ENCODE measurements around the gene GTF2F2. TPM values are rescaled to one million over a fixed set of nuclear protein-coding genes. Genes with fewer than 3 reads are reported as not detected.

Gene GTF2F2
- polyA plus RNA-seq, 1 donor (not counting 4 experiments of a cell fraction or from before 2014, with no cell fraction given), result 55.5 TPM

DNA sequence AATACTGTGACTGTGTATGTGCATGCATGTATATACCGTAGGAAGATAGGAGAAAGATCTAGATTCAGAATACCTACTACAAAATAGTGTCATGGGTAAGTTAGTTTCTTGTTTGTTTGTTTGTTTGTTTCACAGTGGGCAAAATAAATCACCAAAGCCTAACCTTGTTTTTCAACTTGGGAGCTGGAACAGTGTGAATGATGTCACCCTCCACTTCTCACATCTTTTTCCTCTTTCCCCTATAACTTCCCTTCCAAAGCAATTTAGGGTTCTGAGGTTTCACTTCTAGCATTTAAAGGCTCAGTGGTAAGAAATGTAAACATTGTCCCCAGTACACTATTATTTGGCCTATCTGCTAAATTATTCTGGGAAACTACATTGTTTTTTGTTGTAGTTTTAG is 75.1 kb downstream of the GTF2F2 start:
- Histone ChIP-seq H3K36me3 (ENCODE audit: control insufficient read depth in 2 of 2, extremely low read depth in 1 of 2, insufficient read depth in 2 of 2, low read length in 2 of 2) (peaks cover 1 to 5% of the 10 kb centered on the region in 2 experiments), H3K79me2 (ENCODE audit: control insufficient read depth, insufficient read depth, low read length) (peaks cover 36% of the 10 kb centered on the region), H3K4me1 (ENCODE audit: control insufficient read depth, extremely low read depth, insufficient read depth, low read length) (peaks cover 41% of the 10 kb centered on the region), H3K9me3 (ENCODE audit: control insufficient read depth, low read depth, low read length) (no peaks in the 10 kb centered on the region), H2AFZ (ENCODE audit: control insufficient read depth, low read length) (no peak overlapping the region), H4K20me1 (ENCODE audit: control insufficient read depth, extremely low read depth, insufficient read depth, low read length) (no peaks in the 10 kb centered on the region), H3K27ac (ENCODE audit: control insufficient read depth, insufficient read depth, low read length) (peak overlapping the region; percentile 60), H3K9me1 (ENCODE audit: control insufficient read depth, extremely low read depth, insufficient read depth, low read length) (no peaks in the 10 kb centered on the region), H3K4me3 (ENCODE audit: control insufficient read depth in 2 of 3, extremely low read depth in 1 of 3, insufficient read depth in 2 of 3, low read depth in 1 of 3, low read length in 3 of 3) (no peak overlapping the region), H3K27me3 (ENCODE audit: control insufficient read depth, extremely low read depth, insufficient read depth, low read length) (no peaks in the 10 kb centered on the region), H3K4me2 (ENCODE audit: control insufficient read depth, extremely low read depth, insufficient read depth, low read depth, low read length) (no peak overlapping the region), H3K9ac (ENCODE audit: control insufficient read depth, extremely low read depth, insufficient read depth, low read length) (no peak overlapping the region)
- FAIRE-seq (peak; percentile 60), DNase-seq (ENCODE audit: low read depth, low spot score) (no peak)
- dilution Hi-C loops (cut with MboI; ENCODE audit: extremely low pct_ligation_motif_present, low sequenced_read_pairs), result no loop called here
- TF ChIP-seq, protein P1, sequence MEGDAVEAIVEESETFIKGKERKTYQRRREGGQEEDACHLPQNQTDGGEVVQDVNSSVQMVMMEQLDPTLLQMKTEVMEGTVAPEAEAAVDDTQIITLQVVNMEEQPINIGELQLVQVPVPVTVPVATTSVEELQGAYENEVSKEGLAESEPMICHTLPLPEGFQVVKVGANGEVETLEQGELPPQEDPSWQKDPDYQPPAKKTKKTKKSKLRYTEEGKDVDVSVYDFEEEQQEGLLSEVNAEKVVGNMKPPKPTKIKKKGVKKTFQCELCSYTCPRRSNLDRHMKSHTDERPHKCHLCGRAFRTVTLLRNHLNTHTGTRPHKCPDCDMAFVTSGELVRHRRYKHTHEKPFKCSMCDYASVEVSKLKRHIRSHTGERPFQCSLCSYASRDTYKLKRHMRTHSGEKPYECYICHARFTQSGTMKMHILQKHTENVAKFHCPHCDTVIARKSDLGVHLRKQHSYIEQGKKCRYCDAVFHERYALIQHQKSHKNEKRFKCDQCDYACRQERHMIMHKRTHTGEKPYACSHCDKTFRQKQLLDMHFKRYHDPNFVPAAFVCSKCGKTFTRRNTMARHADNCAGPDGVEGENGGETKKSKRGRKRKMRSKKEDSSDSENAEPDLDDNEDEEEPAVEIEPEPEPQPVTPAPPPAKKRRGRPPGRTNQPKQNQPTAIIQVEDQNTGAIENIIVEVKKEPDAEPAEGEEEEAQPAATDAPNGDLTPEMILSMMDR (optimal IDR thresholded peaks at IDR 0.05 in 1 of 3, IDR thresholded peaks at IDR 0.05 in 1 of 3, conservative IDR thresholded peaks at IDR 0.05 in 1 of 3; ENCODE audit: extremely low read depth in 1 of 3, insufficient read depth in 2 of 3, low read length in 3 of 3), result no peak
- no peak for TF ChIP-seq EZH2 (IDR thresholded peaks at IDR 0.05; ENCODE audit: low read length)

DNA sequence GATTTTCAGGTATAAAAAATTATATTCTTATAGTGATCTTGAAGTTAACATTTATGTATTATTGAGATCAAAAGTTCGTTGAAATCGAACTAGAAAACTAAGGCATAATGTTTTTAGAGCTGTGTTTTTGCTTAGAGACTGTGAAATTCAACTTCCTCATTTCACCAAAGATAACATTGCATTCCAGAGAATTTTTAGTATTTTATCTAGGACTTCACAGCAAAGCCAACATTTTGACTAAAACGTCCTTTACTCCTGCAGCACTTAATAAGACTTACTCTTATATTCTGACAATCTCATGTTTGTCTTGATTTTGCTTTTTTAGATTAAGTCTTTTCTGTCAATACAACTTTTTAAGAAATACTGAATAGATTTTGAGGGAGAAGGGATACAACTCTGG is 75.8 kb downstream of the GTF2F2 start:
- no peak for DNase-seq (ENCODE audit: low read depth, low spot score)
- Histone ChIP-seq H3K27me3 (ENCODE audit: control insufficient read depth, extremely low read depth, insufficient read depth, low read length) (no peaks in the 10 kb centered on the region), H4K20me1 (ENCODE audit: control insufficient read depth, extremely low read depth, insufficient read depth, low read length) (no peaks in the 10 kb centered on the region), H3K9ac (ENCODE audit: control insufficient read depth, extremely low read depth, insufficient read depth, low read length) (no peak overlapping the region), H2AFZ (ENCODE audit: control insufficient read depth, low read length) (no peak overlapping the region), H3K4me2 (ENCODE audit: control insufficient read depth, extremely low read depth, insufficient read depth, low read depth, low read length) (no peak overlapping the region), H3K9me1 (ENCODE audit: control insufficient read depth, extremely low read depth, insufficient read depth, low read length) (no peaks in the 10 kb centered on the region), H3K27ac (ENCODE audit: control insufficient read depth, insufficient read depth, low read length) (peak overlapping the region; percentile 60), H3K4me3 (ENCODE audit: control insufficient read depth in 2 of 3, extremely low read depth in 1 of 3, insufficient read depth in 2 of 3, low read depth in 1 of 3, low read length in 3 of 3) (no peak overlapping the region), H3K4me1 (ENCODE audit: control insufficient read depth, extremely low read depth, insufficient read depth, low read length) (peaks cover 48% of the 10 kb centered on the region), H3K9me3 (ENCODE audit: control insufficient read depth, low read depth, low read length) (no peaks in the 10 kb centered on the region), H3K79me2 (ENCODE audit: control insufficient read depth, insufficient read depth, low read length) (peaks cover 39% of the 10 kb centered on the region), H3K36me3 (ENCODE audit: control insufficient read depth in 2 of 2, extremely low read depth in 1 of 2, insufficient read depth in 2 of 2, low read length in 2 of 2) (peaks cover 1 to 5% of the 10 kb centered on the region in 2 experiments)
- TF ChIP-seq, protein P1 (optimal IDR thresholded peaks at IDR 0.05 in 1 of 3, IDR thresholded peaks at IDR 0.05 in 1 of 3, conservative IDR thresholded peaks at IDR 0.05 in 1 of 3; ENCODE audit: extremely low read depth in 1 of 3, insufficient read depth in 2 of 3, low read length in 3 of 3), result no peak
- TF ChIP-seq EZH2 (IDR thresholded peaks at IDR 0.05; ENCODE audit: low read length), result no peak
- FAIRE-seq, result no peak
- dilution Hi-C loops (cut with MboI; ENCODE audit: extremely low pct_ligation_motif_present, low sequenced_read_pairs), result no loop called here
